Activated CD8-positive, alpha-beta T cell treated with anti-CD3 and anti-CD28 coated beads for 36 hours (primary cell): Measurements from ENCODE around the gene C9. TPM values are rescaled to one million over a fixed set of nuclear protein-coding genes. Genes with fewer than 3 reads are reported as not detected.
A peak's percentile ranks its signal among the peaks of the same experiment; 100 is the strongest.

ENCODE experiments used
- ATAC-seq: fragments of 200-7000 bp; cut with Tn5 transposase; one replicate; pipeline ENCODE4 v1.10.0; 2021; ENCODE audit warnings: mild to moderate bottlenecking, moderate library complexity
- CTCF ChIA-PET: fragments of 350-600 bp; sonication (Branson Sonifier 250); formaldehyde crosslinking; loops from one replicate; lab custom pipeline; 2021; ENCODE audit warnings: antibody characterized with exemption; lab: Charles Lee
- POLR2A ChIA-PET: fragments of 350-600 bp; sonication (Branson Sonifier 250); formaldehyde crosslinking; loops from one replicate; lab custom pipeline; 2021; ENCODE audit warnings: antibody characterized with exemption; lab: Charles Lee
- DNase-seq: peaks from one replicate; pipeline ENCODE4 v3.0.0-alpha.2; 2020
- H3K27ac Mint-ChIP-seq: one replicate; pipeline ENCODE4 v1.8.0; 2021; ENCODE audit warnings: mild to moderate bottlenecking, mixed read lengths
- H3K27me3 Mint-ChIP-seq: one replicate; pipeline ENCODE4 v1.8.0; 2021; ENCODE audit warnings: mixed read lengths
- H3K36me3 Mint-ChIP-seq: one replicate; pipeline ENCODE4 v1.8.0; 2021; ENCODE audit warnings: low read depth, mixed read lengths
- H3K4me1 Mint-ChIP-seq: one replicate; pipeline ENCODE4 v1.8.0; 2021; ENCODE audit warnings: low read depth, mixed read lengths
- H3K4me3 Mint-ChIP-seq: one replicate; pipeline ENCODE4 v1.8.0; 2021; ENCODE audit warnings: mild to moderate bottlenecking, moderate library complexity, mixed read lengths
- H3K9me3 Mint-ChIP-seq: one replicate; pipeline ENCODE4 v1.8.0; 2021; ENCODE audit warnings: mixed read lengths
- intact Hi-C: fragments of 100-400 bp; cut with micrococcal nuclease; formaldehyde crosslinking; loops from one replicate; pipeline ENCODE4 v1.10.0; 2022
- total RNA-seq, 2 experiments: library from RNA; stranded (reverse); gene quantifications; one replicate each; pipeline ENCODE4 v1.2.3, GENCODE V29; 2021
- TF ChIP-seq, protein P1 (sequence below): fragments of 200-600 bp; IDR thresholded peaks from one replicate; pipeline ENCODE4 v1.8.0; 2022; ENCODE audit warnings: antibody characterized with exemption, mild to moderate bottlenecking

C9 gene
- total RNA-seq, 2 experiments from 2014 or later, result not detected

GRCh38 chr5:39253196-39253595, 111.1 kb downstream of the C9 start:
- ATAC-seq (no peak), DNase-seq (no peak)
- Mint-ChIP-seq H3K27me3 (no peaks in the 10 kb centered on the region), H3K4me1 (peaks cover 21% of the 10 kb centered on the region), H3K9me3 (peaks cover 3% of the 10 kb centered on the region), H3K27ac (no peak overlapping the region), H3K4me3 (no peak overlapping the region), H3K36me3 (peaks cover 5% of the 10 kb centered on the region)
- POLR2A ChIA-PET, result no interaction called here
- TF ChIP-seq, protein P1, sequence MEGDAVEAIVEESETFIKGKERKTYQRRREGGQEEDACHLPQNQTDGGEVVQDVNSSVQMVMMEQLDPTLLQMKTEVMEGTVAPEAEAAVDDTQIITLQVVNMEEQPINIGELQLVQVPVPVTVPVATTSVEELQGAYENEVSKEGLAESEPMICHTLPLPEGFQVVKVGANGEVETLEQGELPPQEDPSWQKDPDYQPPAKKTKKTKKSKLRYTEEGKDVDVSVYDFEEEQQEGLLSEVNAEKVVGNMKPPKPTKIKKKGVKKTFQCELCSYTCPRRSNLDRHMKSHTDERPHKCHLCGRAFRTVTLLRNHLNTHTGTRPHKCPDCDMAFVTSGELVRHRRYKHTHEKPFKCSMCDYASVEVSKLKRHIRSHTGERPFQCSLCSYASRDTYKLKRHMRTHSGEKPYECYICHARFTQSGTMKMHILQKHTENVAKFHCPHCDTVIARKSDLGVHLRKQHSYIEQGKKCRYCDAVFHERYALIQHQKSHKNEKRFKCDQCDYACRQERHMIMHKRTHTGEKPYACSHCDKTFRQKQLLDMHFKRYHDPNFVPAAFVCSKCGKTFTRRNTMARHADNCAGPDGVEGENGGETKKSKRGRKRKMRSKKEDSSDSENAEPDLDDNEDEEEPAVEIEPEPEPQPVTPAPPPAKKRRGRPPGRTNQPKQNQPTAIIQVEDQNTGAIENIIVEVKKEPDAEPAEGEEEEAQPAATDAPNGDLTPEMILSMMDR, result no peak
- intact Hi-C loops, result no loop called here
- CTCF ChIA-PET, result no interaction called here

DNA sequence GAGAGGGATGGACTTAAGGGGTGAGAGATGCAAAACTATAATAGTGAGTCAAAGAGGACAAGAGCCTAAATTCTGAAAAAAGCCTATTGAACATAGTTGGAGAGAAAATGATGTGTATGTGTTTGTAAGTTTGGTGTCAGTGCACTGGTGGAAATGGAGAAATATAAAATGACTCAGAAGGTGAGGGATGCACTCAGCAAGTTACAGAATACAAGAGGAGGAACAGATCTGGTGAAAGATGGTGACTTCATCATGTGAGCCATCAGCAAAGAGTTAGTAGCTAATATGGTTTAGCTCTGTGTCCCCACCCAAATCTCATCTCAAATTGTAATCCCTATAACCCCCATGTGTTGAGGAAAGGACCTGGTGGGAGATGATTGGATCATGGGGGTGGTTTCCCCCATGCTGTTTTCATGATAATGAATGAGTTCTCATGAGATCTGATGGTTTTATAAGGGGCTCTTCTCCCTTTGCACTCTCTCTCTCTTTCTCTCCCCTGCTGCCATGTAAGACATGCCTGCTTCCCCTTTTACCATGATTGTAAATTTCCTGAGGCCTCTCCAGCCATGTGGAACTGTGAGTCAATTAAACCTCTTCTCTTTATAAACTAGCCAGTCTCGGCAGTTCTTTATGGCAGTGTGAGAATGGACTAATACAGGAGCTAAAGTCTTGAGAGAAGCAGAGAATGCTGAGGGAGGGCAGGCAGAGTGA, 114.6 kb downstream of the C9 start:
- Mint-ChIP-seq H3K27me3 (no peaks in the 10 kb centered on the region), H3K27ac (no peak overlapping the region), H3K36me3 (peaks cover 5% of the 10 kb centered on the region), H3K4me1 (peaks cover 4% of the 10 kb centered on the region), H3K4me3 (no peak overlapping the region), H3K9me3 (peaks cover 3% of the 10 kb centered on the region)
- TF ChIP-seq, protein P1, result no peak
- ATAC-seq (peak; percentile 27), DNase-seq (no peak)
- ChIA-PET POLR2A (no interaction called here), CTCF (no interaction called here)
- intact Hi-C loops, result no loop called here

DNA sequence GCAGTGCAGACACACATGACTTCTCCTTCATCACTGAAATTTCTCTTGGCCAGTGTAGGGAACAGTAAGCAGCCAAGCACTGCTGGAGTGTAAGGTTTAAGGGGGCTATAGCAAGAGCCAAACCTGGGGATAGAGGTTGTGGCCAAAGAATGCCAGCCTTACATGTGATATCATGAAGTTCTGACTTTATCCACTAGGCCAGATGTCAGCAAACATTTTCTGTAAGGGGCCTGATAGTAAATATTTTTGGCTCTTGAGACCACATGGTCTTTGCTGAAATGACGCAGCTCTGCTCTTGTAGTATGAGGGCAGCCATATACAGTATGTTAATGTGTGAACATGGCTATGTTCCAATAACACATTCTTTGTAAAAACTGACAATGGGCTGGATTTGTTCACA, 115.2 kb downstream of the C9 start:
- ATAC-seq (no peak), DNase-seq (no peak)
- Mint-ChIP-seq H3K27me3 (no peaks in the 10 kb centered on the region), H3K4me1 (peaks cover 2% of the 10 kb centered on the region), H3K4me3 (no peak overlapping the region), H3K27ac (no peak overlapping the region), H3K36me3 (peaks cover 5% of the 10 kb centered on the region), H3K9me3 (peaks cover 3% of the 10 kb centered on the region)
- CTCF ChIA-PET, result no interaction called here
- intact Hi-C loops, result no loop called here
- POLR2A ChIA-PET, result no interaction called here
- TF ChIP-seq, protein P1, result no peak

DNA sequence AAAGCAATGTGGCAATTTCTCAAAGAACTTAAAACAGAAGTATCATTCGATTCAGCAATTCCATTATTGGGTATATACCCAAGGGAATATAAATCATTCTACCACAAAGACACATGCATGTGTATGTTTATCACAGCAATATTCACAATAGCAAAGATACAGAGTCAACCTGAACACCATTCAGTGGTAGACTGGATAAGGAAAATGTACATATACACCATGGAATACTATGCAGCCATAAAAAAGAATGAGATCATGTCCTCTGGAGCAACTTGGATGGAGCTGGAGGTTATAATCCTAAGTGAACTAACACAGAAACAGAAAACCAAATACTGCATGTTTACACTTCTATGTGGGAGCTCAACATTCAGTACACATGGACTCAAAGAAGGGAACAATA, 123.5 kb downstream of the C9 start:
- H3K27me3 Mint-ChIP-seq, result no peaks in the 10 kb centered on the region
- DNase-seq, result no peak
- ATAC-seq, result no peak
- ChIA-PET POLR2A (no interaction called here), CTCF (interaction anchor here (0.9 kb wide), 2 partner anchors 9 to 23 kb away, joined by 3 read pairs; no protein-coding TSS in a partner anchor)
- TF ChIP-seq, protein P1, result no peak
- peaks cover 19% of the 10 kb centered on the region for H3K4me1 Mint-ChIP-seq
- no peak overlapping the region for H3K4me3 Mint-ChIP-seq
- H3K9me3 Mint-ChIP-seq, result peaks cover 15% of the 10 kb centered on the region
- H3K36me3 Mint-ChIP-seq, result no peaks in the 10 kb centered on the region
- intact Hi-C loops, result no loop called here
- H3K27ac Mint-ChIP-seq, result no peak overlapping the region

DNA sequence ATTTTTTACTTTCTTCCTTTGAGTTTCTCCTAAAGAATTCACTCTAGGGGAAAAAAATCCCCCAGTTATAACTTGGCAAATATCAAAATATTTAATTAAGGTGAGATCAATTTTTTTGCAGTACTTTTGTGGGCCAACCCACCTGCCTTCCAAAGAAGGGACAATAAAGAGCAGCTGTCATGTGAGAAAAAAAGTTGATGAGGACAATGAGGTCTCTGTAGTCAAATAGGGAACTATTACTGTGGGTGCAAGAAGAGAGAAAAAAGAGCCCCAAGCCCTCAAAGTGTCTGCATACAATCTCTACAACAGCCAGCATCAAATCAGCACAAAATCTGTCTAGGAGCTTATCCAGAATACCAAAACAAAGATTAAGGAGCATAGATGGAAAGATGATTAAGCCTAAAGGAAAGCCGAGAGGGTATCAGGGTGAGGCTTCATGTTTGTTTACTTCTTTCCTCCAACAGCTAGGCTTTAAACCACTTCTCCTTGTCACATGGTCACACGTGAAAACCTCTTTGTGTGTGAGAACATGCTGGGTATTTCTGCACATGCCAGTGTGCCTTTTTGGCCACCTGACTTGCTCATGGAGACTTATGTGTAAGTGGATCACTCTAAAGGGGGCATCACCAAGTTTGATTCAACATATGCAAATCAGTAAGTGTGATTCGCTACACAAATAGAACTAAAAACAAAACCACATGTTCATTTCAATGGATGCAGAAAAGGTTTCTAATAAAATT, 125.8 kb downstream of the C9 start:
- no peak overlapping the region for H3K4me3 Mint-ChIP-seq
- TF ChIP-seq, protein P1, result no peak
- CTCF ChIA-PET, result no interaction called here
- no peak for DNase-seq
- H3K27ac Mint-ChIP-seq, result peak overlapping the region; percentile 31
- no peaks in the 10 kb centered on the region for H3K36me3 Mint-ChIP-seq
- H3K4me1 Mint-ChIP-seq, result peaks cover 17% of the 10 kb centered on the region
- POLR2A ChIA-PET, result no interaction called here
- H3K9me3 Mint-ChIP-seq, result peaks cover 17% of the 10 kb centered on the region
- no peaks in the 10 kb centered on the region for H3K27me3 Mint-ChIP-seq
- intact Hi-C loops, result loop anchor here (5.0 kb wide), 1 partner anchor 34 kb away; no protein-coding TSS in a partner anchor
- ATAC-seq, result no peak
